Calu3 (cell line): ENCODE measurements around the gene GMPR2. TPM values are rescaled to one million over a fixed set of nuclear protein-coding genes. Genes with fewer than 3 reads are reported as not detected.

ENCODE experiments used
- BruUV-seq: library from RNA; stranded (reverse); fragments of 400-500 nt; replicated peaks from 2 replicates; lab custom pipeline; 2021; lab: Mats Ljungman, UMichigan
- CTCF ChIA-PET: fragments of 300-600 bp; sonication (Branson Sonifier 250); formaldehyde crosslinking; loops from one replicate; lab custom pipeline; 2022; ENCODE audit warnings: antibody characterized with exemption; lab: Charles Lee
- DNase-seq: peaks from one replicate; pipeline ENCODE4 v3.0.0; 2022
- H3K27ac Mint-ChIP-seq: one replicate; pipeline ENCODE4 v1.8.0; 2022; ENCODE audit warnings: mixed read lengths; ENCODE audit not compliant: unreplicated experiment
- H3K27me3 Mint-ChIP-seq: one replicate; pipeline ENCODE4 v1.8.0; 2022; ENCODE audit warnings: mixed read lengths; ENCODE audit not compliant: unreplicated experiment
- H3K36me3 Mint-ChIP-seq: one replicate; pipeline ENCODE4 v1.8.0; 2022; ENCODE audit warnings: mild to moderate bottlenecking, moderate library complexity, mixed read lengths; ENCODE audit not compliant: insufficient read depth, unreplicated experiment
- H3K4me1 Mint-ChIP-seq: one replicate; pipeline ENCODE4 v1.8.0; 2022; ENCODE audit warnings: mild to moderate bottlenecking, low read depth, mixed read lengths; ENCODE audit not compliant: unreplicated experiment
- H3K4me3 Mint-ChIP-seq: one replicate; pipeline ENCODE4 v1.8.0; 2022; ENCODE audit warnings: mild to moderate bottlenecking, low read depth, moderate library complexity, mixed read lengths; ENCODE audit not compliant: unreplicated experiment
- H3K9me3 Mint-ChIP-seq: one replicate; pipeline ENCODE4 v1.8.0; 2022; ENCODE audit warnings: low read depth, mixed read lengths; ENCODE audit not compliant: unreplicated experiment
- intact Hi-C: fragments of 100-400 bp; cut with micrococcal nuclease; formaldehyde crosslinking; loops from one replicate; pipeline ENCODE4 v1.10.0; 2022; ENCODE audit not compliant: unreplicated experiment
- total RNA-seq: library from RNA; stranded (reverse); gene quantifications from 2 replicates; pipeline ENCODE4 v1.2.3, GENCODE V29; 2022
- TF ChIP-seq, protein P1 (sequence below): fragments of 200-600 bp; IDR thresholded peaks from one replicate; pipeline ENCODE4 v1.8.0; 2022; ENCODE audit warnings: antibody characterized with exemption; ENCODE audit not compliant: unreplicated experiment

Gene GMPR2
- total RNA-seq, 1 experiment from 2014 or later: 63.4 TPM

DNA sequence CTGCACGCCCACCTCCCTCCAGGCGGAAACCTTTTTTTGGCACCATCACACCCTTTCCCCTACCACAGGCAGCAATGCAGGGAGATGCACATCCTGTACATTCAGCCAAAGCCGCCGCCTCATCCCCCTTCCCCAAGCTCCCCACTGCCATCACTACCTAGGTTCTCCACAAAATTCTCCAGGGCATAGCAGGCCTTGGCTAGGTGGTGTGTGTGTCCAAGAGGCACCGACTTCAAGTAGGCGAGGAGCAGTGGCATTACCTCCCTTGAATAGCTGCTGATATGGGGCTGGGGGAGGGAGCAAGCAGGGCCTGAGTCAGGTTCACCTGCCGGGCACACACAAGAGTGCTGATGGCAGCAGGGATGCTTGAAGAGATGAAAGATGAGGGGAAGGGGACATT is 47.7 kb upstream of the GMPR2 start:
- BruUV-seq: no TSS peak
- Mint-ChIP-seq H3K27ac (no peak overlapping the region), H3K27me3 (no peaks in the 10 kb centered on the region), H3K4me1 (peaks cover 22% of the 10 kb centered on the region), H3K4me3 (no peak overlapping the region), H3K36me3 (peaks cover 78% of the 10 kb centered on the region), H3K9me3 (no peaks in the 10 kb centered on the region)
- TF ChIP-seq, protein P1, sequence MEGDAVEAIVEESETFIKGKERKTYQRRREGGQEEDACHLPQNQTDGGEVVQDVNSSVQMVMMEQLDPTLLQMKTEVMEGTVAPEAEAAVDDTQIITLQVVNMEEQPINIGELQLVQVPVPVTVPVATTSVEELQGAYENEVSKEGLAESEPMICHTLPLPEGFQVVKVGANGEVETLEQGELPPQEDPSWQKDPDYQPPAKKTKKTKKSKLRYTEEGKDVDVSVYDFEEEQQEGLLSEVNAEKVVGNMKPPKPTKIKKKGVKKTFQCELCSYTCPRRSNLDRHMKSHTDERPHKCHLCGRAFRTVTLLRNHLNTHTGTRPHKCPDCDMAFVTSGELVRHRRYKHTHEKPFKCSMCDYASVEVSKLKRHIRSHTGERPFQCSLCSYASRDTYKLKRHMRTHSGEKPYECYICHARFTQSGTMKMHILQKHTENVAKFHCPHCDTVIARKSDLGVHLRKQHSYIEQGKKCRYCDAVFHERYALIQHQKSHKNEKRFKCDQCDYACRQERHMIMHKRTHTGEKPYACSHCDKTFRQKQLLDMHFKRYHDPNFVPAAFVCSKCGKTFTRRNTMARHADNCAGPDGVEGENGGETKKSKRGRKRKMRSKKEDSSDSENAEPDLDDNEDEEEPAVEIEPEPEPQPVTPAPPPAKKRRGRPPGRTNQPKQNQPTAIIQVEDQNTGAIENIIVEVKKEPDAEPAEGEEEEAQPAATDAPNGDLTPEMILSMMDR: no peak
- intact Hi-C loops: no loop called here
- CTCF ChIA-PET: no interaction called here
- no peak for DNase-seq

DNA sequence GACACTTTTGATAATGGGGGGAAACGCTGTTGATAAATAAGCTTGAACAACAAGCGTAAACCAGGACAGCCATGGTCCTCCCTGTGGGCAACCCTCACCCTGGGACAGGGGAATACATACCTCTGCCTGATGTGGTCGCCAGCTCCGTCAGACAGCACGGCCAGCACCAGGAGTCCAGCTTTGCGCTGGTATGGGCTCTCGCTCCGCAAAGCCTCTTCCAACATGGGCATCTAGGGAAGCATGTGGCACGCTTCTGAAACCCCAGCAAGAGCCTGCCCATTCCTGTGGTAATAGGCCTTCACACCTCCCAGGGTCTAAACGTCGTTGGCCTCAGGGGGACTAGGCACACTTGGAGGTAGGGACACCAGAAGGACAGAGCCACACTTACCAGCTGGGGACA is 47.0 kb upstream of the GMPR2 start:
- no peak overlapping the region for H3K4me3 Mint-ChIP-seq
- H3K27ac Mint-ChIP-seq: no peak overlapping the region
- intact Hi-C loops: no loop called here
- CTCF ChIA-PET: no interaction called here
- no peak for DNase-seq
- H3K27me3 Mint-ChIP-seq: no peaks in the 10 kb centered on the region
- peaks cover 22% of the 10 kb centered on the region for H3K4me1 Mint-ChIP-seq
- BruUV-seq: no TSS peak
- H3K9me3 Mint-ChIP-seq: no peaks in the 10 kb centered on the region
- H3K36me3 Mint-ChIP-seq: peaks cover 75% of the 10 kb centered on the region
- TF ChIP-seq, protein P1: no peak

DNA sequence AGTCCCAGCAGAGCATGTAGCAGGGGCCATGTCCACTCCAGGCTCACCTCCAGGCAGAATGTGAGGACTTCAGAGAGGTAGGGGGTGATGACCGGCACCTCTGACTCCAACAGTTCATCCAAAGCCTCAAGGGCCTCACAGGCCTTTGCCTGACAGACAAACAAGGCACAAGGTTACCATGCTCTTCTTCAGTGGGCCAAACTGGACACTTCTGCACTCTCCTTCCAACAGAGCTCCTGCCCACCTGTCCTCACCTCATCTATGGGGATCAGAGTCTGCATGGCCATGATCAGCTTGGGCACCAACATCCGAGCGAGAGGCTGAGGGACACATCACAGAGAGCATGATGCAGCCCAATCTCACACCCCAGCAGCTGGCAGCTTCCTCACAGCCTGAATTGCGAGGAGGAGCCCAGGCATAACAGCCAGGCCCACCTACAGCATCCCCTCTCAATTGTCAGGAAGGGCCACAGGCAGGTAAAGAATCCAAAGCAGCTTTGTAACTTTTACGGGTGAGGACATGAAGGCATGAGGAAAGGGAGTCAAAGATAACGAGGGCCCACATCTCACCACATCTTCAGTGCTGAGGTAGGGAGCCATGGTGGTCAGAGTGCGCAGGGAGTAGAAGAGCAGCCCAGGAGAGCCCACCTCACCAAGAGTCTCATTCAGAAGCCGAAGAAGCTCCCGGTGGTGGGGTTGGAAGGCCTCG is 45.7 kb upstream of the GMPR2 start:
- intact Hi-C loops: no loop called here
- Mint-ChIP-seq H3K9me3 (no peaks in the 10 kb centered on the region), H3K4me3 (peak overlapping the region; percentile 88), H3K27ac (peak overlapping the region; percentile 45), H3K4me1 (peaks cover 22% of the 10 kb centered on the region), H3K36me3 (peaks cover 70% of the 10 kb centered on the region), H3K27me3 (no peaks in the 10 kb centered on the region)
- no peak for DNase-seq
- TF ChIP-seq, protein P1: no peak
- CTCF ChIA-PET: interaction anchor here (0.8 kb wide), 1 partner anchor 47 kb away, joined by 4 read pairs; no protein-coding TSS in a partner anchor
- no TSS peak for BruUV-seq

DNA sequence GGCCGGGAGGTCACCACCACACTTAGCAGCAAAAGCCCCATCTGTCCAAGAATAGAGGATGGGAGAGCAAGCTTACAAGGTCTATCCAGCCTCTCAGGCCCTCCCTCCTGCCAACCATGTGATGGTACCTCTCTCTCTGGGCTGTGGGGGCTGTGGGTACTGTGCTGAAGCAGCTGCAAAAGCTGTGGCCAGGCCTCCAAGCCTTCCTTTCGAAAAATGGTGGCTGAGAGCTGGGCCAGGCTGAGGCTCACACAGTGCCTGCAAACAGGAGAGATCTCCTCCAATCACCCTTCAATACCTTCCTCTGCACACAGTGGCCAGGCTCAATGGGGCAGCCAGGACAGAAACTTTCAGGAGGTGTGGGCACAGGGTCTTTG is 45.2 kb upstream of the GMPR2 start:
- Mint-ChIP-seq H3K27me3 (no peaks in the 10 kb centered on the region), H3K9me3 (no peaks in the 10 kb centered on the region), H3K27ac (peak overlapping the region; percentile 76), H3K4me3 (peak overlapping the region; percentile 88), H3K4me1 (peaks cover 22% of the 10 kb centered on the region), H3K36me3 (peaks cover 71% of the 10 kb centered on the region)
- no peak for DNase-seq
- intact Hi-C loops: no loop called here
- TF ChIP-seq, protein P1: no peak
- BruUV-seq: no TSS peak
- CTCF ChIA-PET: no interaction called here
